ENCODE results near the gene SLC4A1. TPM values are rescaled to one million over a fixed set of nuclear protein-coding genes. Genes with fewer than 3 reads are reported as not detected.

SLC4A1 gene
- total and polyA plus RNA-seq, 10 donors, result 0.04 to 315 (median 10.3) TPM

DNA sequence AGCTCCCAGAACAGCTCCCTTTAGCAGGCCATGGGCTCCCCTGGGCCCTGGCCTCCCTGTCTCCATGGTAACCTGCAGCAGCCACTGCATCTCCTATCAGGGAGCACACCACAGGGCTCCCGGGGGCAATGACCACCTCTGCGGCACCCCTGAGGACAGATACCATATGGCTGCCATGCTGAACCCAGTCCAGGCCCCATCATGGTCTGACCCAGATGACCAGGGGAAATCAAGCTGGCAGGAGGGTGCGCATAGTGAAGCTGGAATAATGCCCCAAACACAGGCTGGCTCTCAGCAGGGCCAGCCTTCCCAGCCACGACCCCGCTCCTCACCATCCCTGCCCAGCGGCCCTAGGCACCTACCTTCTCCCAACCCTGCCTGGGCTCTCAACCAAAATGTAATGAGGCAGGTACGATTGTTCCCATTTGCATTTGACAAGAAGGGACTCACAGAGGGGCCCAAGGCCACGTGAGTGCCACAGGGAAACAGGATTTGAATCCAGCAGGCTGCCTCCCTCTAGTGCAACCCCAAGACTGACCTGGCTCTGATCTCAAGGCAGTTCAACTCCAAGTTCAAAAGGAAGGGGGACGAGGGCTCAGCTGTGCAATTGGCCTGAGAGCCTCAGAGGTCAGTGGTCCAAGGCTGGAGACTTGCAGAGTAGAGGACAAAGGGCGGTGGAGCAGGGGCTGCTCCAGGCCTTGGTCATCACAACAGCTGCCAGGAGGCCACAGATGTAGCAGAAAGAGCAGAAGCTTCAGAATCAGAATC is 42.9 kb upstream of the SLC4A1 start:
- H3K27me3 ChIP-seq (replicated peaks in 1 of 7), result peaks cover 0 to 87% (median 34%) of the 10 kb centered on the region in 7 donors
- intact Hi-C loops (cut with DNase I; ENCODE audit: low total_unique reads), result no loop called here

GRCh38 chr17:44310188-44310587 is 42.3 kb upstream of the SLC4A1 start:
- H3K27me3 ChIP-seq (replicated peaks in 1 of 7), result peaks cover 0 to 87% (median 29%) of the 10 kb centered on the region in 7 donors
- DNase-seq, result no peak
- no peaks in the 10 kb centered on the region for H3K9me3 ChIP-seq
- H3K27ac ChIP-seq, result no peak overlapping the region
- H3K4me1 ChIP-seq, result peaks cover 18 to 37% (median 29%) of the 10 kb centered on the region in 6 donors
- no peak overlapping the region for H3K4me3 ChIP-seq
- TF ChIP-seq POLR2A (IDR thresholded peaks at IDR 0.05), result no peak
- no peak for TF ChIP-seq POLR2AphosphoS5 (IDR thresholded peaks at IDR 0.05)
- TF ChIP-seq, protein P1, sequence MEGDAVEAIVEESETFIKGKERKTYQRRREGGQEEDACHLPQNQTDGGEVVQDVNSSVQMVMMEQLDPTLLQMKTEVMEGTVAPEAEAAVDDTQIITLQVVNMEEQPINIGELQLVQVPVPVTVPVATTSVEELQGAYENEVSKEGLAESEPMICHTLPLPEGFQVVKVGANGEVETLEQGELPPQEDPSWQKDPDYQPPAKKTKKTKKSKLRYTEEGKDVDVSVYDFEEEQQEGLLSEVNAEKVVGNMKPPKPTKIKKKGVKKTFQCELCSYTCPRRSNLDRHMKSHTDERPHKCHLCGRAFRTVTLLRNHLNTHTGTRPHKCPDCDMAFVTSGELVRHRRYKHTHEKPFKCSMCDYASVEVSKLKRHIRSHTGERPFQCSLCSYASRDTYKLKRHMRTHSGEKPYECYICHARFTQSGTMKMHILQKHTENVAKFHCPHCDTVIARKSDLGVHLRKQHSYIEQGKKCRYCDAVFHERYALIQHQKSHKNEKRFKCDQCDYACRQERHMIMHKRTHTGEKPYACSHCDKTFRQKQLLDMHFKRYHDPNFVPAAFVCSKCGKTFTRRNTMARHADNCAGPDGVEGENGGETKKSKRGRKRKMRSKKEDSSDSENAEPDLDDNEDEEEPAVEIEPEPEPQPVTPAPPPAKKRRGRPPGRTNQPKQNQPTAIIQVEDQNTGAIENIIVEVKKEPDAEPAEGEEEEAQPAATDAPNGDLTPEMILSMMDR (IDR thresholded peaks at IDR 0.05 in 8 of 11, conservative IDR thresholded peaks at IDR 0.05 in 3 of 11), result no peak
- 77 to 84% (median 82%) methylated on average over 2 of the region's 2 CpGs for WGBS, 5 donors
- intact Hi-C loops (cut with DNase I; ENCODE audit: low total_unique reads), result no loop called here
- no peaks in the 10 kb centered on the region for H3K36me3 ChIP-seq

More for the DNA sequence above, 42.9 kb upstream of the SLC4A1 start:
- H3K36me3 ChIP-seq, result no peaks in the 10 kb centered on the region
- TF ChIP-seq POLR2A (IDR thresholded peaks at IDR 0.05) (no peak), POLR2AphosphoS5 (IDR thresholded peaks at IDR 0.05) (no peak)
- TF ChIP-seq, protein P1 (IDR thresholded peaks at IDR 0.05 in 8 of 11, conservative IDR thresholded peaks at IDR 0.05 in 3 of 11), result no peak
- WGBS, 5 donors, result 74 to 87% (median 81%) methylated on average over 9 to 10 of the region's 10 CpGs
- H3K9me3 ChIP-seq, result no peaks in the 10 kb centered on the region
- peaks cover 20 to 43% (median 35%) of the 10 kb centered on the region in 6 donors for H3K4me1 ChIP-seq
- peak; percentile 62 for DNase-seq
- no peak overlapping the region for H3K27ac ChIP-seq
- no peak overlapping the region for H3K4me3 ChIP-seq

GRCh38 chr17:44309472-44309871 is 41.5 kb upstream of the SLC4A1 start:
- Histone ChIP-seq H3K4me1 (peaks cover 16 to 30% (median 22%) of the 10 kb centered on the region in 6 donors), H3K27ac (no peak overlapping the region), H3K27me3 (replicated peaks in 1 of 7) (peaks cover 0 to 87% (median 22%) of the 10 kb centered on the region in 7 donors), H3K36me3 (no peaks in the 10 kb centered on the region), H3K9me3 (no peaks in the 10 kb centered on the region), H3K4me3 (peak overlapping the region in 2 of 8 donors; percentile 38 to 65)
- DNase-seq, result peak; percentile 60
- intact Hi-C loops (cut with DNase I; ENCODE audit: low total_unique reads), result no loop called here
- 54 to 74% (median 71%) methylated on average over 5 of the region's 5 CpGs for WGBS, 5 donors
- TF ChIP-seq POLR2AphosphoS5 (IDR thresholded peaks at IDR 0.05) (no peak), POLR2A (IDR thresholded peaks at IDR 0.05) (no peak)
- TF ChIP-seq, protein P1 (IDR thresholded peaks at IDR 0.05 in 8 of 11, conservative IDR thresholded peaks at IDR 0.05 in 3 of 11), result no peak

GRCh38 chr17:44308865-44309264 is 40.9 kb upstream of the SLC4A1 start:
- peaks cover 16 to 25% (median 21%) of the 10 kb centered on the region in 6 donors for H3K4me1 ChIP-seq
- no peaks in the 10 kb centered on the region for H3K36me3 ChIP-seq
- peaks cover 0 to 87% (median 16%) of the 10 kb centered on the region in 7 donors for H3K27me3 ChIP-seq (replicated peaks in 1 of 7)
- WGBS, 5 donors, result 1 to 5% (median 5%) methylated on average over 15 of the region's 15 CpGs
- TF ChIP-seq, protein P1 (IDR thresholded peaks at IDR 0.05 in 8 of 11, conservative IDR thresholded peaks at IDR 0.05 in 3 of 11), result no peak
- TF ChIP-seq POLR2AphosphoS5 (IDR thresholded peaks at IDR 0.05), result no peak
- no peak for TF ChIP-seq POLR2A (IDR thresholded peaks at IDR 0.05)
- H3K9me3 ChIP-seq, result no peaks in the 10 kb centered on the region
- no peak overlapping the region for H3K27ac ChIP-seq
- peak overlapping the region in 7 of 8 donors; percentile 14 to 65 (median 38) for H3K4me3 ChIP-seq
- intact Hi-C loops (cut with DNase I; ENCODE audit: low total_unique reads), result no loop called here
- DNase-seq, result peak; percentile 76

Measured in spleen (tissue), 11 donors.